OCI-LY7 (cell line): ENCODE measurements around the gene COL6A2. TPM values are rescaled to one million over a fixed set of nuclear protein-coding genes. Genes with fewer than 3 reads are reported as not detected.
"Not testable (repeated sequence)": the region's sequence is repeated elsewhere in the genome, so short reads cannot be mapped to it uniquely, and the experiment has no call there.

ENCODE experiments used
- BruUV-seq: library from RNA; stranded (reverse); fragments of 400-500 nt; replicated peaks from 2 replicates; lab custom pipeline; 2021; lab: Mats Ljungman, UMichigan
- CTCF ChIA-PET: fragments of 300-600 bp; sonication (Branson Sonifier 250); formaldehyde crosslinking; loops from one replicate; lab custom pipeline; 2022; ENCODE audit warnings: antibody characterized with exemption; ENCODE audit not compliant: unreplicated experiment; lab: Charles Lee
- POLR2A ChIA-PET: fragments of 300-600 bp; sonication (Branson Sonifier 250); formaldehyde crosslinking; loops from one replicate; lab custom pipeline; 2022; ENCODE audit warnings: antibody characterized with exemption; lab: Charles Lee
- DNase-seq: peaks from one replicate; pipeline ENCODE4 v3.0.0-alpha.2; 2015; ENCODE audit warnings: low spot score
- H2AFZ ChIP-seq: fragments of 200-600 bp; sonication (generic), shearing (Covaris generic); 2 replicates; pipeline ENCODE4 v1.6.1; 2014; ENCODE audit warnings: mild to moderate bottlenecking, antibody characterized with exemption, low read length, moderate library complexity
- H3K27ac ChIP-seq: fragments of 200-600 bp; sonication (generic); 2 replicates; pipeline ENCODE4 v1.5.1; 2014; ENCODE audit warnings: mixed run types, low read depth, mild to moderate bottlenecking, moderate library complexity, low read length, inconsistent platforms; ENCODE audit not compliant: poor library complexity, severe bottlenecking
- H3K36me3 ChIP-seq: fragments of 200-600 bp; sonication (generic); 2 replicates; pipeline ENCODE4 v1.6.1; 2014; ENCODE audit warnings: mild to moderate bottlenecking, antibody characterized with exemption, low read length, moderate library complexity, mixed read lengths; ENCODE audit not compliant: insufficient read depth
- H3K4me1 ChIP-seq: fragments of 200-600 bp; sonication (generic); 2 replicates; pipeline ENCODE4 v1.5.1; 2014; ENCODE audit warnings: mild to moderate bottlenecking, low read length; ENCODE audit not compliant: insufficient read depth, poor library complexity, severe bottlenecking
- H3K4me2 ChIP-seq: fragments of 200-600 bp; sonication (generic); 2 replicates; pipeline ENCODE4 v1.6.1; 2014; ENCODE audit warnings: mild to moderate bottlenecking, low read length
- H3K4me3 ChIP-seq: fragments of 200-600 bp; sonication (generic); 2 replicates; pipeline ENCODE4 v1.5.1; 2014; ENCODE audit warnings: mild to moderate bottlenecking, low read depth, low read length; ENCODE audit not compliant: poor library complexity, severe bottlenecking
- H3K79me2 ChIP-seq: fragments of 200-600 bp; sonication (generic); 2 replicates; pipeline ENCODE4 v1.6.1; 2016; ENCODE audit warnings: low read depth, mild to moderate bottlenecking, low read length, moderate library complexity, mixed read lengths; ENCODE audit not compliant: insufficient read depth
- H3K9me2 ChIP-seq: fragments of 200-600 bp; sonication (generic); 2 replicates; pipeline ENCODE4 v1.6.1; 2016; ENCODE audit warnings: mild to moderate bottlenecking, low read length, mixed read lengths; ENCODE audit not compliant: insufficient read depth
- H3K9me3 ChIP-seq: fragments of 200-600 bp; sonication (generic); 2 replicates; pipeline ENCODE4 v1.6.1; 2014; ENCODE audit warnings: mild to moderate bottlenecking, mixed run types, low read length, mixed read lengths
- H4K20me1 ChIP-seq: fragments of 200-600 bp; sonication (generic); 2 replicates; pipeline ENCODE4 v1.6.1; 2014; ENCODE audit warnings: mild to moderate bottlenecking, antibody characterized with exemption, low read length, moderate library complexity, mixed read lengths; ENCODE audit not compliant: insufficient read depth
- CTCF ChIP-seq: fragments of 200-600 bp; sonication (generic); conservative IDR thresholded peaks from 2 replicates; pipeline ENCODE4 v1.5.1; 2014; ENCODE audit warnings: mild to moderate bottlenecking, antibody characterized with exemption, low read length, moderate library complexity, mixed read lengths
- EZH2phosphoT487 ChIP-seq: fragments of 200-600 bp; sonication (generic); IDR thresholded peaks from 2 replicates; pipeline ENCODE4 v1.6.1; 2018; ENCODE audit warnings: low read depth, borderline replicate concordance, mild to moderate bottlenecking, mixed run types, antibody characterized with exemption, low read length, moderate library complexity, mixed read lengths
- intact Hi-C: fragments of 100-400 bp; cut with micrococcal nuclease; formaldehyde crosslinking; loops from one replicate; pipeline ENCODE4 v1.10.0; 2022; ENCODE audit not compliant: unreplicated experiment
- total RNA-seq, 2 experiments: library from RNA; depleted of rRNA in 1 of 2; stranded (reverse); fragments of >200 nt in 1 of 2; shearing (Covaris generic) in 1 of 2; gene quantifications; 2 replicates each; pipeline ENCODE4 v1.2.3, GENCODE V29; 2014 to 2022

Gene COL6A2
- total RNA-seq, 2 experiments from 2014 or later, result not detected

GRCh38 chr21:46083791-46084561 is 13.9 kb upstream of the COL6A2 start:
- no peak overlapping the region for H3K4me2 ChIP-seq
- DNase-seq, result no peak
- intact Hi-C loops, result no loop called here
- ChIA-PET CTCF (no interaction called here), POLR2A (interaction anchor here (0.7 kb wide), 1 partner anchor 411 kb away, joined by 3 read pairs; no protein-coding TSS in a partner anchor)
- H3K27ac ChIP-seq, result no peak overlapping the region
- H2AFZ ChIP-seq, result no peak overlapping the region
- H3K79me2 ChIP-seq, result no peaks in the 10 kb centered on the region
- no peaks in the 10 kb centered on the region for H4K20me1 ChIP-seq
- TF ChIP-seq EZH2phosphoT487 (no peak), CTCF (no peak)
- H3K9me2 ChIP-seq, result no peaks in the 10 kb centered on the region
- no peaks in the 10 kb centered on the region for H3K36me3 ChIP-seq
- H3K4me3 ChIP-seq, result no peak overlapping the region
- BruUV-seq, result no TSS peak
- no peaks in the 10 kb centered on the region for H3K9me3 ChIP-seq
- no peaks in the 10 kb centered on the region for H3K4me1 ChIP-seq

- no peak overlapping the region for H3K27ac ChIP-seq
- H3K4me3 ChIP-seq, result no peak overlapping the region
- intact Hi-C loops, result no loop called here
- H3K79me2 ChIP-seq, result no peaks in the 10 kb centered on the region
- H4K20me1 ChIP-seq, result no peaks in the 10 kb centered on the region
- no peak overlapping the region for H2AFZ ChIP-seq
- H3K4me2 ChIP-seq, result no peak overlapping the region
- H3K9me3 ChIP-seq, result no peaks in the 10 kb centered on the region
- H3K9me2 ChIP-seq, result no peaks in the 10 kb centered on the region
- ChIA-PET POLR2A (no interaction called here), CTCF (no interaction called here)
- TF ChIP-seq EZH2phosphoT487, result no peak
- TF ChIP-seq CTCF, result no peak
- no peaks in the 10 kb centered on the region for H3K36me3 ChIP-seq
- no peak for DNase-seq
- BruUV-seq, result no TSS peak
- no peaks in the 10 kb centered on the region for H3K4me1 ChIP-seq
These were observed 13.2 kb upstream of the COL6A2 start for GRCh38 chr21:46084709-46085108.

GRCh38 chr21:46085259-46085658 is 12.7 kb upstream of the COL6A2 start:
- H2AFZ ChIP-seq, H3K36me3 ChIP-seq, H3K9me2 ChIP-seq, H4K20me1 ChIP-seq, H3K4me2 ChIP-seq, H3K4me1 ChIP-seq, BruUV-seq, H3K27ac ChIP-seq, H3K79me2 ChIP-seq, H3K9me3 ChIP-seq, POLR2A ChIA-PET, intact Hi-C loops, CTCF ChIA-PET, DNase-seq, H3K4me3 ChIP-seq: not testable (repeated sequence)
